Liver (tissue), 9 donors: Measurements from ENCODE around the gene GIMAP1. TPM values are rescaled to one million over a fixed set of nuclear protein-coding genes. Genes with fewer than 3 reads are reported as not detected.

ENCODE experiments used
- DNase-seq: peaks from one replicate; pipeline ENCODE4 v3.0.0-alpha.2; 2017; ENCODE audit warnings: low spot score
- H3K27ac ChIP-seq, 2 donors: one replicate each; pipeline ENCODE4 v1.7.0; 2013; ENCODE audit warnings: inconsistent platforms in 2 of 2, low read length in 2 of 2, control low read depth in 1 of 2, low read depth in 1 of 2, mild to moderate bottlenecking in 1 of 2
- H3K27me3 ChIP-seq, 4 donors: one replicate each; pipeline versions ENCODE4 v1.6.1 to v1.7.0; 2013; ENCODE audit warnings: low read length in 3 of 4, inconsistent platforms in 1 of 4, mild to moderate bottlenecking in 1 of 4, moderate library complexity in 1 of 4; ENCODE audit not compliant: control insufficient read depth in 4 of 4, insufficient read depth in 4 of 4
- H3K36me3 ChIP-seq, 4 donors: one replicate each; pipeline versions ENCODE4 v1.6.1 to v1.7.0; 2013; ENCODE audit warnings: low read length in 3 of 4, mild to moderate bottlenecking in 3 of 4, low read depth in 1 of 4, moderate library complexity in 1 of 4; ENCODE audit not compliant: control insufficient read depth in 4 of 4, insufficient read depth in 3 of 4
- H3K4me1 ChIP-seq, 4 donors: one replicate each; pipeline versions ENCODE4 v1.6.1 to v1.7.0; 2013; ENCODE audit warnings: low read length in 3 of 4, mild to moderate bottlenecking in 3 of 4, moderate library complexity in 1 of 4; ENCODE audit not compliant: control insufficient read depth in 4 of 4, insufficient read depth in 4 of 4
- H3K4me3 ChIP-seq, 3 donors: one replicate each; pipeline versions ENCODE4 v1.6.1 to v1.7.0; 2013; ENCODE audit warnings: low read length in 3 of 3, control low read depth in 1 of 3, low read depth in 1 of 3, mild to moderate bottlenecking in 1 of 3
- H3K9ac ChIP-seq, 2 donors: one replicate each; pipeline ENCODE4 v1.7.0; 2013; ENCODE audit warnings: low read length in 2 of 2, mild to moderate bottlenecking in 2 of 2, moderate library complexity in 2 of 2, control low read depth in 1 of 2, low read depth in 1 of 2
- H3K9me3 ChIP-seq, 4 donors: one replicate each; pipeline versions ENCODE4 v1.6.1 to v1.7.0; 2013; ENCODE audit warnings: low read length in 3 of 4; ENCODE audit not compliant: control insufficient read depth in 4 of 4
- EGR1 ChIP-seq, 2 donors: IDR thresholded peaks; 2 replicates each; pipeline ENCODE4 v1.6.1; 2016 to 2018; ENCODE audit warnings: antibody characterized with exemption in 2 of 2, low read depth in 2 of 2
- FOXA1 ChIP-seq: IDR thresholded peaks from 2 replicates; pipeline ENCODE4 v1.6.1; 2016; ENCODE audit warnings: antibody characterized with exemption
- FOXA2 ChIP-seq: IDR thresholded peaks from 2 replicates; pipeline ENCODE4 v1.6.1; 2016; ENCODE audit warnings: antibody characterized with exemption
- GABPA ChIP-seq, 2 donors: IDR thresholded peaks in 1 of 2; conservative IDR thresholded peaks in 1 of 2; 2 replicates each; pipeline ENCODE4 v1.6.1; 2016; ENCODE audit warnings: antibody characterized with exemption in 2 of 2, mild to moderate bottlenecking in 1 of 2, moderate library complexity in 1 of 2
- HNF4A ChIP-seq, 2 donors: conservative IDR thresholded peaks; 2 replicates each; pipeline ENCODE4 v1.6.1; 2016; ENCODE audit warnings: antibody characterized with exemption in 2 of 2, mild to moderate bottlenecking in 2 of 2
- HNF4G ChIP-seq: IDR thresholded peaks from 2 replicates; pipeline ENCODE4 v1.6.1; 2016; ENCODE audit warnings: antibody characterized with exemption
- JUND ChIP-seq, 2 donors: IDR thresholded peaks; 2 replicates each; pipeline ENCODE4 v1.6.1; 2016; ENCODE audit warnings: antibody characterized with exemption in 2 of 2
- NR2F2 ChIP-seq: IDR thresholded peaks from 2 replicates; pipeline ENCODE4 v1.6.1; 2016; ENCODE audit warnings: antibody characterized with exemption
- RAD21 ChIP-seq, 2 donors: IDR thresholded peaks; 2 replicates each; pipeline ENCODE4 v1.6.1; 2016; ENCODE audit warnings: antibody characterized with exemption in 2 of 2, mild to moderate bottlenecking in 2 of 2
- SP1 ChIP-seq: IDR thresholded peaks from 2 replicates; pipeline ENCODE4 v1.6.1; 2018; ENCODE audit warnings: antibody characterized with exemption, mild to moderate bottlenecking
- TAF1 ChIP-seq: conservative IDR thresholded peaks from 2 replicates; pipeline ENCODE4 v1.6.1; 2016; ENCODE audit warnings: antibody characterized with exemption, mild to moderate bottlenecking
- YY1 ChIP-seq: IDR thresholded peaks from 2 replicates; pipeline ENCODE4 v1.6.1; 2016; ENCODE audit warnings: antibody characterized with exemption, mild to moderate bottlenecking
- WGBS: extraction: QIAGEN DNeasy Blood & Tissue Kit; methylation state at CpG from one replicate; pipeline ENCODE4 v1.1.7; 2013; 5-methylcytosine and 5-hydroxymethylcytosine counted together
- polyA plus RNA-seq, 2 donors: library from polyadenylated mRNA; stranded (reverse) in 1 of 2; unstranded in 1 of 2; fragments of 200-250 nt in 1 of 2; fragments of >200 nt in 1 of 2; fragmentation: Nextera tagmentation in 1 of 2; extraction: Ambion mirVana in 1 of 2; gene quantifications; one replicate each; pipeline versions ENCODE4 v1.2.1 to v1.2.3, GENCODE V29; 2013 to 2015
- total RNA-seq, 2 donors: library from RNA; depleted of rRNA; stranded (reverse); fragments of >200 nt; gene quantifications; one replicate each; pipeline ENCODE4 v1.2.3, GENCODE V29; 2014
- TF ChIP-seq, protein P1 (sequence below): fragments of 150-350 bp; IDR thresholded peaks from 2 replicates; pipeline ENCODE4 v1.5.1; 2017; ENCODE audit warnings: improper control_type of control experiment, low read depth, low read length; ENCODE audit not compliant: missing input control
- TF ChIP-seq, protein P2 (sequence below): IDR thresholded peaks from 2 replicates; pipeline ENCODE4 v1.6.1; 2016; ENCODE audit warnings: antibody characterized with exemption
- TF ChIP-seq, protein P3 (sequence below): IDR thresholded peaks from 2 replicates; pipeline ENCODE4 v1.6.1; 2016; ENCODE audit warnings: antibody characterized with exemption, mild to moderate bottlenecking
- donor health status: healthy.
- donor health status: healthy.
- donor health status: healthy.
- donor health status: healthy.
- donor health status: healthy.

GIMAP1 gene
- total and polyA plus RNA-seq, 4 donors, result 1.5 to 3.8 (median 2.5) TPM

- peaks cover 2 to 13% (median 5%) of the 10 kb centered on the region in 4 donors for H3K4me1 ChIP-seq
These were observed 27.7 kb downstream of the GIMAP1 start for GRCh38 chr7:150744041-150744656.

DNA sequence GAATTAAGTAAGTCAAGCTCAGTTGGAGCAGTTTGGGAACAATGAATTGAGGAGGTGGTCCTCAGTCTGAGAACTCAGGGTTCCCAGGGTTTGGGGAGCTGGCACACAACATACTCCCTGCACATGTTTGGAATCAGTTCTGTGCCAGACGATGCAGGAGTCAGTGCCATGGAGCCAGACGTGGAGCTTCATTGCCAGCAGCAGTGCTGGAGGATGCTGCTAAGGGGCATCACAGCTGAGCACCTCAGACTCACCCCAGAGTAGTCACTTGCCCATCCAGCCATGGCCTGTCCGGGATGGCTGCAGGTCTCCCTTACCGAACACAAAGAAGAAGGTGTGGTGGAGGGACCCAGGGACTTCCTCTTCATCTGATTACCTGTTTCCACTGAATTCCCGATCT is 28.7 kb downstream of the GIMAP1 start:
- peaks cover 0 to 19% (median 3%) of the 10 kb centered on the region in 4 donors for H3K4me1 ChIP-seq
- no peak for DNase-seq
- H3K36me3 ChIP-seq, result no peaks in the 10 kb centered on the region
- 83% methylated on average over 5 of the region's 5 CpGs for WGBS
- no peak overlapping the region for H3K27ac ChIP-seq
- no peak overlapping the region for H3K4me3 ChIP-seq
- no peak for TF ChIP-seq YY1
- no peak for TF ChIP-seq HNF4G
- no peak for TF ChIP-seq SP1
- no peak for TF ChIP-seq FOXA1
- no peak for TF ChIP-seq FOXA2
- TF ChIP-seq NR2F2, result no peak
- TF ChIP-seq JUND (IDR thresholded peaks at IDR 0.05), result no peak
- no peak for TF ChIP-seq TAF1
- no peak for TF ChIP-seq RAD21 (IDR thresholded peaks at IDR 0.05)
- TF ChIP-seq HNF4A (conservative IDR thresholded peaks at IDR 0.05), result no peak
- no peaks in the 10 kb centered on the region for H3K9me3 ChIP-seq
- no peaks in the 10 kb centered on the region for H3K27me3 ChIP-seq
- no peak overlapping the region for H3K9ac ChIP-seq

More at GRCh38 chr7:150744041-150744656, 27.7 kb downstream of the GIMAP1 start:
- Histone ChIP-seq H3K9me3 (no peaks in the 10 kb centered on the region), H3K9ac (no peak overlapping the region), H3K27me3 (no peaks in the 10 kb centered on the region), H3K27ac (no peak overlapping the region), H3K36me3 (no peaks in the 10 kb centered on the region), H3K4me3 (no peak overlapping the region)
- DNase-seq, result no peak
- TF ChIP-seq JUND (IDR thresholded peaks at IDR 0.05), result no peak
- TF ChIP-seq, protein P1, sequence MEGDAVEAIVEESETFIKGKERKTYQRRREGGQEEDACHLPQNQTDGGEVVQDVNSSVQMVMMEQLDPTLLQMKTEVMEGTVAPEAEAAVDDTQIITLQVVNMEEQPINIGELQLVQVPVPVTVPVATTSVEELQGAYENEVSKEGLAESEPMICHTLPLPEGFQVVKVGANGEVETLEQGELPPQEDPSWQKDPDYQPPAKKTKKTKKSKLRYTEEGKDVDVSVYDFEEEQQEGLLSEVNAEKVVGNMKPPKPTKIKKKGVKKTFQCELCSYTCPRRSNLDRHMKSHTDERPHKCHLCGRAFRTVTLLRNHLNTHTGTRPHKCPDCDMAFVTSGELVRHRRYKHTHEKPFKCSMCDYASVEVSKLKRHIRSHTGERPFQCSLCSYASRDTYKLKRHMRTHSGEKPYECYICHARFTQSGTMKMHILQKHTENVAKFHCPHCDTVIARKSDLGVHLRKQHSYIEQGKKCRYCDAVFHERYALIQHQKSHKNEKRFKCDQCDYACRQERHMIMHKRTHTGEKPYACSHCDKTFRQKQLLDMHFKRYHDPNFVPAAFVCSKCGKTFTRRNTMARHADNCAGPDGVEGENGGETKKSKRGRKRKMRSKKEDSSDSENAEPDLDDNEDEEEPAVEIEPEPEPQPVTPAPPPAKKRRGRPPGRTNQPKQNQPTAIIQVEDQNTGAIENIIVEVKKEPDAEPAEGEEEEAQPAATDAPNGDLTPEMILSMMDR, result no peak
- no peak for TF ChIP-seq GABPA (IDR thresholded peaks at IDR 0.05 in 1 of 2, conservative IDR thresholded peaks at IDR 0.05 in 1 of 2)
- no peak for TF ChIP-seq RAD21 (IDR thresholded peaks at IDR 0.05)
- 92% methylated on average over 8 of the region's 8 CpGs for WGBS

- Histone ChIP-seq H3K27ac (no peak overlapping the region), H3K9ac (no peak overlapping the region), H3K27me3 (no peaks in the 10 kb centered on the region), H3K4me3 (no peak overlapping the region), H3K9me3 (no peaks in the 10 kb centered on the region), H3K4me1 (peaks cover 0 to 18% (median 3%) of the 10 kb centered on the region in 4 donors), H3K36me3 (no peaks in the 10 kb centered on the region)
- WGBS, result 86% methylated on average over 3 of the region's 3 CpGs
- no peak for DNase-seq
- TF ChIP-seq YY1 (no peak), HNF4A (conservative IDR thresholded peaks at IDR 0.05) (no peak), NR2F2 (no peak), FOXA2 (no peak), SP1 (no peak), FOXA1 (no peak), EGR1 (IDR thresholded peaks at IDR 0.05; ENCODE audit: low read depth in 2 of 2) (no peak), HNF4G (no peak), TAF1 (no peak), JUND (IDR thresholded peaks at IDR 0.05) (no peak)
- TF ChIP-seq, protein P2, sequence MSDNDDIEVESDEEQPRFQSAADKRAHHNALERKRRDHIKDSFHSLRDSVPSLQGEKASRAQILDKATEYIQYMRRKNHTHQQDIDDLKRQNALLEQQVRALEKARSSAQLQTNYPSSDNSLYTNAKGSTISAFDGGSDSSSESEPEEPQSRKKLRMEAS, result no peak
- TF ChIP-seq, protein P3, sequence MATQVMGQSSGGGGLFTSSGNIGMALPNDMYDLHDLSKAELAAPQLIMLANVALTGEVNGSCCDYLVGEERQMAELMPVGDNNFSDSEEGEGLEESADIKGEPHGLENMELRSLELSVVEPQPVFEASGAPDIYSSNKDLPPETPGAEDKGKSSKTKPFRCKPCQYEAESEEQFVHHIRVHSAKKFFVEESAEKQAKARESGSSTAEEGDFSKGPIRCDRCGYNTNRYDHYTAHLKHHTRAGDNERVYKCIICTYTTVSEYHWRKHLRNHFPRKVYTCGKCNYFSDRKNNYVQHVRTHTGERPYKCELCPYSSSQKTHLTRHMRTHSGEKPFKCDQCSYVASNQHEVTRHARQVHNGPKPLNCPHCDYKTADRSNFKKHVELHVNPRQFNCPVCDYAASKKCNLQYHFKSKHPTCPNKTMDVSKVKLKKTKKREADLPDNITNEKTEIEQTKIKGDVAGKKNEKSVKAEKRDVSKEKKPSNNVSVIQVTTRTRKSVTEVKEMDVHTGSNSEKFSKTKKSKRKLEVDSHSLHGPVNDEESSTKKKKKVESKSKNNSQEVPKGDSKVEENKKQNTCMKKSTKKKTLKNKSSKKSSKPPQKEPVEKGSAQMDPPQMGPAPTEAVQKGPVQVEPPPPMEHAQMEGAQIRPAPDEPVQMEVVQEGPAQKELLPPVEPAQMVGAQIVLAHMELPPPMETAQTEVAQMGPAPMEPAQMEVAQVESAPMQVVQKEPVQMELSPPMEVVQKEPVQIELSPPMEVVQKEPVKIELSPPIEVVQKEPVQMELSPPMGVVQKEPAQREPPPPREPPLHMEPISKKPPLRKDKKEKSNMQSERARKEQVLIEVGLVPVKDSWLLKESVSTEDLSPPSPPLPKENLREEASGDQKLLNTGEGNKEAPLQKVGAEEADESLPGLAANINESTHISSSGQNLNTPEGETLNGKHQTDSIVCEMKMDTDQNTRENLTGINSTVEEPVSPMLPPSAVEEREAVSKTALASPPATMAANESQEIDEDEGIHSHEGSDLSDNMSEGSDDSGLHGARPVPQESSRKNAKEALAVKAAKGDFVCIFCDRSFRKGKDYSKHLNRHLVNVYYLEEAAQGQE, result no peak
- TF ChIP-seq, protein P1, result no peak
These were observed 29.5 kb downstream of the GIMAP1 start for GRCh38 chr7:150745876-150746275.
